ENCODE results near the gene SPNS1. TPM values are rescaled to one million over a fixed set of nuclear protein-coding genes. Genes with fewer than 3 reads are reported as not detected.

Gene SPNS1
- total and polyA plus RNA-seq, 9 donors = 4.5 to 25.5 (median 17.4) TPM

- H3K27ac ChIP-seq = no peak overlapping the region
- H3K36me3 ChIP-seq = no peaks in the 10 kb centered on the region
- no peak for TF ChIP-seq POLR2A (IDR thresholded peaks at IDR 0.05)
- 68 to 76% (median 73%) methylated on average over 7 of the region's 7 CpGs for whole genome bisulfite sequencing, 3 donors
- intact Hi-C loops (cut with DNase I) = no loop called here
- H3K4me1 ChIP-seq (ENCODE audit: insufficient read depth) = no peaks in the 10 kb centered on the region
- no peak for DNase-seq
- no peaks in the 10 kb centered on the region for H3K27me3 ChIP-seq
- H3K9me3 ChIP-seq = no peaks in the 10 kb centered on the region
- no peak overlapping the region for H3K4me3 ChIP-seq
Measured at GRCh38 chr16:29028457-29029167, 54.0 kb downstream of the SPNS1 start.

- no peaks in the 10 kb centered on the region for H3K36me3 ChIP-seq
- 35 to 44% (median 36%) methylated on average over 15 to 16 of the region's 16 CpGs for WGBS, 3 donors
- no peak overlapping the region for H3K4me3 ChIP-seq
- intact Hi-C loops (cut with DNase I) = no loop called here
- H3K9me3 ChIP-seq = no peaks in the 10 kb centered on the region
- no peak overlapping the region for H3K27ac ChIP-seq
- no peaks in the 10 kb centered on the region for H3K4me1 ChIP-seq (ENCODE audit: insufficient read depth)
- H3K27me3 ChIP-seq = no peaks in the 10 kb centered on the region
- DNase-seq = peak in 1 of 5 donors; percentile 37
- TF ChIP-seq EP300 (IDR thresholded peaks at IDR 0.05) (no peak), POLR2A (IDR thresholded peaks at IDR 0.05) (no peak), CTCF (IDR thresholded peaks at IDR 0.05) (no peak)
Measured at GRCh38 chr16:29029168-29029994, 54.8 kb downstream of the SPNS1 start.

- Histone ChIP-seq H3K4me1 (ENCODE audit: insufficient read depth) (no peaks in the 10 kb centered on the region), H3K27ac (no peak overlapping the region), H3K9me3 (no peaks in the 10 kb centered on the region), H3K27me3 (no peaks in the 10 kb centered on the region), H3K36me3 (no peaks in the 10 kb centered on the region), H3K4me3 (no peak overlapping the region)
- intact Hi-C loops (cut with DNase I) = no loop called here
- WGBS, 3 donors = 67 to 75% (median 73%) methylated on average over 8 of the region's 8 CpGs
- no peak for DNase-seq
- TF ChIP-seq EP300 (IDR thresholded peaks at IDR 0.05) = no peak
- no peak for TF ChIP-seq CTCF (IDR thresholded peaks at IDR 0.05)
- TF ChIP-seq POLR2A (IDR thresholded peaks at IDR 0.05) = no peak
Measured at GRCh38 chr16:29030086-29030840, 55.7 kb downstream of the SPNS1 start.

Other genes with a start within 250 kb of the SPNS1 start
- gene NPIPB9, start 223.0 kb upstream of the SPNS1 start, total RNA-seq = 1 to 10 TPM in 6 of 7 donors, under 1 TPM in 1; 0.75 to 3.4 (median 2.8) TPM
- gene NPIPB9, start 223.0 kb upstream of the SPNS1 start, polyA plus RNA-seq = 1 to 10 TPM in 1 of 2 donors, under 1 TPM in 1; 0.63 to 1.9 TPM
- 100 to 1,000 TPM in 2 of 7 donors, 10 to 100 TPM in 5; 36.2 to 143 (median 84.8) TPM for gene ATXN2L, start 151.8 kb upstream of the SPNS1 start, total RNA-seq
- 10 to 100 TPM; 45.5 to 84.6 TPM for gene ATXN2L, start 151.8 kb upstream of the SPNS1 start, polyA plus RNA-seq
- gene TUFM, start 128.4 kb upstream of the SPNS1 start, total RNA-seq = 100 to 1,000 TPM in 4 of 7 donors, 10 to 100 TPM in 3; 75.7 to 123 (median 105) TPM
- 100 to 1,000 TPM; 106 to 117 TPM for gene TUFM, start 128.4 kb upstream of the SPNS1 start, polyA plus RNA-seq
- gene SH2B1, start 110.9 kb upstream of the SPNS1 start, total RNA-seq = 10 to 100 TPM; 30.8 to 76.9 (median 60.0) TPM
- gene SH2B1, start 110.9 kb upstream of the SPNS1 start, polyA plus RNA-seq = 10 to 100 TPM in 1 of 2 donors, 1 to 10 TPM in 1; 7.6 to 67.5 TPM
- 1 to 10 TPM in 2 of 7 donors, under 1 TPM in 5; 0.15 to 2.5 (median 0.41) TPM for gene ATP2A1, start 96.3 kb upstream of the SPNS1 start, total RNA-seq
- under 1 TPM; 0.53 to 0.90 TPM for gene ATP2A1, start 96.3 kb upstream of the SPNS1 start, polyA plus RNA-seq
- gene RABEP2, start 49.5 kb upstream of the SPNS1 start, total RNA-seq = 10 to 100 TPM in 5 of 7 donors, 1 to 10 TPM in 2; 5.1 to 13.9 (median 11.3) TPM
- gene RABEP2, start 49.5 kb upstream of the SPNS1 start, polyA plus RNA-seq = 10 to 100 TPM in 1 of 2 donors, under 1 TPM in 1; 0.32 to 14.8 TPM
- gene CD19, start 42.8 kb upstream of the SPNS1 start, total RNA-seq = 1 to 10 TPM in 3 of 7 donors, under 1 TPM in 3, not detected in 1; 0.71 to 1.5 (median 1.1) TPM
- gene CD19, start 42.8 kb upstream of the SPNS1 start, polyA plus RNA-seq = 1 to 10 TPM in 1 of 2 donors, under 1 TPM in 1; 0.40 to 2.5 TPM
- 10 to 100 TPM; 18.8 to 29.2 (median 23.3) TPM for gene NFATC2IP, start 23.8 kb upstream of the SPNS1 start, total RNA-seq
- 10 to 100 TPM; 17.9 to 31.5 TPM for gene NFATC2IP, start 23.8 kb upstream of the SPNS1 start, polyA plus RNA-seq
- 1 to 10 TPM; 2.6 to 6.0 (median 4.6) TPM for gene LAT, start 10.3 kb downstream of the SPNS1 start, total RNA-seq
- gene LAT, start 10.3 kb downstream of the SPNS1 start, polyA plus RNA-seq = 1 to 10 TPM; 1.0 to 4.8 TPM